Activated T-helper 1 cell treated with anti-CD3 and anti-CD28 coated beads, Interleukin-12 subunit alpha, Interleukin-12 subunit beta, Interleukin-2, Interleukin-4 antibody, amounts not matched to agents 30 ng/mL and 10 ng/mL and 1 ng/mL, durations not matched to agents 14 hours and 24 hours and 36 hours (primary cell): Measurements from ENCODE around the gene CD70. TPM values are rescaled to one million over a fixed set of nuclear protein-coding genes. Genes with fewer than 3 reads are reported as not detected.
"Not testable (repeated sequence)": the region's sequence is repeated elsewhere in the genome, so short reads cannot be mapped to it uniquely, and the experiment has no call there.

Experiments
- DNase-seq: peaks from one replicate; pipeline ENCODE4 v3.0.0; 2021; ENCODE audit warnings: low spot score
- H3K27ac Mint-ChIP-seq: one replicate; pipeline ENCODE4 v1.8.0; 2021; ENCODE audit warnings: mild to moderate bottlenecking, mixed read lengths
- H3K27me3 Mint-ChIP-seq: one replicate; pipeline ENCODE4 v1.8.0; 2022; ENCODE audit warnings: mild to moderate bottlenecking, moderate library complexity, mixed read lengths; ENCODE audit not compliant: insufficient read depth
- H3K36me3 Mint-ChIP-seq: one replicate; pipeline ENCODE4 v1.8.0; 2021; ENCODE audit warnings: low read depth, mixed read lengths
- H3K4me1 Mint-ChIP-seq: one replicate; pipeline ENCODE4 v1.8.0; 2021; ENCODE audit warnings: low read depth, mixed read lengths
- H3K4me3 Mint-ChIP-seq: one replicate; pipeline ENCODE4 v1.8.0; 2021; ENCODE audit warnings: mild to moderate bottlenecking, moderate library complexity, mixed read lengths
- H3K9me3 Mint-ChIP-seq: one replicate; pipeline ENCODE4 v1.8.0; 2021; ENCODE audit warnings: mixed read lengths
- intact Hi-C: fragments of 100-400 bp; cut with micrococcal nuclease; formaldehyde crosslinking; loops from one replicate; pipeline ENCODE4 v1.15.1; 2024
- total RNA-seq: library from RNA; stranded (reverse); gene quantifications from 2 replicates; pipeline ENCODE4 v1.2.3, GENCODE V29; 2022

The CD70 gene
- total RNA-seq, 1 donor from 2014 or later = 61.6 TPM

DNA sequence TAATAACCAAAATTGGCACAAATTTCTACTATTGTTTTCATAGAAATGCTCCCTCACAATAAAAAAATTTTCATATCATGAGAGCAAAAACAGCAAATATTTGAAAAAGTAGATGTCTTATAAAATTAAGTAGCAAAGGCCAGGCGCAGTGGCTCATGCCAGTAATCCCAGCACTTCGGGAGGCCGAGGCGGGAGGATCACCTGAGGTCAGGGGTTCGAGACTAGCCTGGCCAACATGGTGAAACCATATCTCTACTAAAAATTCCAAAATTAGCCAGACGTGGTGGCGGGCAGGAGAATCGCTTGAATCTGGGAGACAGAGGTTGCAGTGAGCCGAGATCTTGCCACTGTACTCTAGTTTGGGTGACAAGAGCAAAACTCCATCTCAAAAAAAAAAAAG is 17.2 kb upstream of the CD70 start:
- Mint-ChIP-seq H3K4me1 (peaks cover 18% of the 10 kb centered on the region), H3K27me3 (peaks cover 25% of the 10 kb centered on the region)
- DNase-seq, H3K36me3 Mint-ChIP-seq, H3K9me3 Mint-ChIP-seq, H3K27ac Mint-ChIP-seq, intact Hi-C loops, H3K4me3 Mint-ChIP-seq: not testable (repeated sequence)

DNA sequence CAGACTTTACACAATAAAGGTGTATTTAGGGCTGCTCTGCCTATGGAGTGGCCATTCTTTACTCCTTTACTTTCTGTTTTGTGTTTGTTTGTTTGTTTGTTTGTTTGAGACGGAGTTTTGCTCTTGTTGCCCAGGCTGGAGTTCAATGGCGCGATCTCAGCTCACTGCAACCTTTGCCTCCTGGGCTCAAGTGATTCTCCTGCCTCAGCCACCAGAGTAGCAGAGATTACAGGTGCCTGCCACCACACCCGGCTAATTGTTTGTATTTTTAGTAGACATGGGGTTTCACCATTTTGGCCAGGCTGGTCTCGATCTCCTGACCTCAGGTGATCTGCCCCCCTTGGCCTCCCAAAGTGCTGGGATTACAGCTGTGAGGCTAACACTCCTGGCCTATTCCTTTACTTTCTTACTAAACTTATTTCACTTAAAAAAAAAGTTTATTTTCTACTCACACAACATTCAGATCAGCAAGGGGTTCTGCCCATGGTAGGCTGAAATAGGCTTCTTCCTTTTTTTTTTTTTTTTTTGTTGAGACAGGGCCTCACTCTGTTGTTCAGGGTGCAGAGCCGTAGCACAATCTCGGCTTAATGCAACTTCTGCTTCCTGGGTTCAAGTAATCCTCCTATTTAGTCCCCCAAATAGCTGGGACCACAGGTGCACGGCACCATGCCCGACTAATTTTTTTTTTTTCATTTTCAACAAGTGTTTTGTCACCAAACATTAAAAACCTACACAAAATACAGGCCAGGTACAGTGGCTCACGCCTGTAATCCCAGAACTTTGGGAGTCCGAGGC is 15.5 kb upstream of the CD70 start:
- H3K4me1 Mint-ChIP-seq = peaks cover 18% of the 10 kb centered on the region
- intact Hi-C loops, DNase-seq, H3K4me3 Mint-ChIP-seq, H3K9me3 Mint-ChIP-seq, H3K36me3 Mint-ChIP-seq, H3K27ac Mint-ChIP-seq: not testable (repeated sequence)
- peaks cover 17% of the 10 kb centered on the region for H3K27me3 Mint-ChIP-seq

DNA sequence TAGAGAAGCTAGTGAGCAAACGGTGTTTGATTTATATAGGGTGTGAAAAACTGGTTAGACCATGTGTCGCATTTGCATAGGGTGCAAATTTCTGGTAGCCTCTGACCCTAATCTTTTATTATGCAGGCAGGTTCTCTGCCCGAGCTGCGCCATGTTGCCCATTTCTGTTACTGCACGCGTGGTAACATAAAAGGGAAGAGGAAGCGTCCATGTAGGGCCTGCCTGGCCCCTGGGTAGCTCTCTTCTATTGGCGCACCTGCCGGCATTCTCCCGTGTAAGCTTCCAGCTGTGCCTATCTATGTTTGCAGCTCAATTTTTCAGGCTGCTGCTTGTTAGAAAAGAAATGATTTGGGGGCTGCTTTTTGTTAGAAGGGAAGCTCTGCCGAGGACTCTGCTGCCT is 14.0 kb upstream of the CD70 start:
- peaks cover 11% of the 10 kb centered on the region for H3K4me1 Mint-ChIP-seq
- H3K27ac Mint-ChIP-seq = no peak overlapping the region

DNA sequence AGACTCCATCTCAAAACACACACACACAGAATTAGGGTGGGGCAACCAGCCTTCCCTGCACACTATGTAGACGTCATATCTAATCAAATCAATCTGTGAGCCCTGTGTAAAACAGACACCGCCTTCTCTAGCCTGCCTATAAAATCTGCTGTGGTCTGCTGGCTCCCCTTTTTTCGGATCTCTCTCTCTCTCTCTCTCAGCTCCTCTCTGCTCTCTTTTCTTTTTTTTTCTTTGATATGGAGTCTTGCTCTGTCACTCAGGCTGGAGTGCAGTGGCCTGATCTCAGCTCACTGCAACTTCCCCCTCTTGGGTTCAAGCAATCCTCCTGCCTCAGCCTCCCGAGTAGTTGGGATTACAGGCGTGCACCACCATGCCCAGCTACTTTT is 11.8 kb upstream of the CD70 start:
- no peaks in the 10 kb centered on the region for H3K36me3 Mint-ChIP-seq
- H3K4me1 Mint-ChIP-seq = peaks cover 24% of the 10 kb centered on the region
- no peaks in the 10 kb centered on the region for H3K9me3 Mint-ChIP-seq
- H3K4me3 Mint-ChIP-seq = no peak overlapping the region
- intact Hi-C loops = no loop called here
- DNase-seq = no peak
- no peak overlapping the region for H3K27ac Mint-ChIP-seq
- H3K27me3 Mint-ChIP-seq = peaks cover 11% of the 10 kb centered on the region

More for the DNA sequence above, 14.0 kb upstream of the CD70 start:
- Mint-ChIP-seq H3K4me3 (no peak overlapping the region), H3K27me3 (peaks cover 13% of the 10 kb centered on the region), H3K36me3 (no peaks in the 10 kb centered on the region), H3K9me3 (no peaks in the 10 kb centered on the region)
- intact Hi-C loops = no loop called here
- no peak for DNase-seq

DNA sequence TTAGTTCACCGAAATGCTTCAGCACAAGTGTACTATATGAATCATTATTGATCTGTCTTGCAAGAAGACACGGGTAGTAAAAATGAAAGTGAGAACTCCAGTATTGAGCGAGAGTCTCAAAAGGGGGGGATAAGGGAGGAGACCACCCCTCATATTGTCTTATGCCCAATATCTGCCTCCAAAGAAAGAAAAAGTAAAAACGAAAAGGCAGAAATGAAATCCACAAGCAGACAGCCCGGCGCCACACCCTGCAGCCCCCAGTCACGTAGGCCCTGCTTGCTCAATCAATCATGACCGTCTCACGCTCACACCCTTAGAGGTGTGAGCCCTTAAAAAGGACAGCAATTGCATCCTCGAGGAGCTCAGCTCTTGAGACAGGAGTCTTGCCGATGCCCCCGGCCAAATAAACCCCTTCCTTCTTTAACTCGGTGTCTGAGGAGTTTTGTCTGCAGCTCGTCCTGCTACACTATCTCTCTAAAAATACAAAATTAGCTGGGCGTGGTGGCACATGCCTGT is 10.6 kb upstream of the CD70 start:
- H3K9me3 Mint-ChIP-seq, H3K27me3 Mint-ChIP-seq, H3K36me3 Mint-ChIP-seq, intact Hi-C loops, DNase-seq, H3K27ac Mint-ChIP-seq, H3K4me3 Mint-ChIP-seq: not testable (repeated sequence)
- peaks cover 25% of the 10 kb centered on the region for H3K4me1 Mint-ChIP-seq

DNA sequence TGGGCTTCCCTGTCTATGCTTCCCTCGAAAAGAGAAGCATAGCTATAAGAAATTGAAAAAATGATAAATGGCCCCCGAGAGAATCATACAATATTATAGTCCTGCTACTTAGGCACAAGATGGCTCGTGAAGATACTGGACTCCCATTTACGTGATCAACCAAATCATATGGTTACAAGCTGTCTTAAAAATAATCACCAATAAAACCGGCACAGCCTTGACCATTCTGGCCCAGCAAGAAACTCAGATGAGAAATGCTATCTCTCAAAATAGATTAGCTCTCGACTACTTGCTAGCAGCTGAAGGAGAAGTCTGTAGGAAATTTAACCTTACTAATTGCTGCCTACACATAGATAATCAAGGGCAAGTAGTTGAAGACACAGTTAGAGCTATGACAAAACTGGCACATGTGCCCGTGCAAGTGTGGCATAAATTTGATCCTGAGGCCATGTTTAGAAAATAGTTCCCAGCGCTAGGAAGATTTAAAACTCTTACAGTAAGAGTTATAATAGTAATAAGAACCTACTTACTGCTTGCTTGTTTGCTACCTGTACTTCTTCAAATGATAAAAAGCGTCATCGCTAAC is 10.1 kb upstream of the CD70 start:
- H3K36me3 Mint-ChIP-seq, DNase-seq, H3K4me3 Mint-ChIP-seq, H3K27ac Mint-ChIP-seq, H3K9me3 Mint-ChIP-seq, H3K27me3 Mint-ChIP-seq, intact Hi-C loops: not testable (repeated sequence)
- H3K4me1 Mint-ChIP-seq = peaks cover 25% of the 10 kb centered on the region

DNA sequence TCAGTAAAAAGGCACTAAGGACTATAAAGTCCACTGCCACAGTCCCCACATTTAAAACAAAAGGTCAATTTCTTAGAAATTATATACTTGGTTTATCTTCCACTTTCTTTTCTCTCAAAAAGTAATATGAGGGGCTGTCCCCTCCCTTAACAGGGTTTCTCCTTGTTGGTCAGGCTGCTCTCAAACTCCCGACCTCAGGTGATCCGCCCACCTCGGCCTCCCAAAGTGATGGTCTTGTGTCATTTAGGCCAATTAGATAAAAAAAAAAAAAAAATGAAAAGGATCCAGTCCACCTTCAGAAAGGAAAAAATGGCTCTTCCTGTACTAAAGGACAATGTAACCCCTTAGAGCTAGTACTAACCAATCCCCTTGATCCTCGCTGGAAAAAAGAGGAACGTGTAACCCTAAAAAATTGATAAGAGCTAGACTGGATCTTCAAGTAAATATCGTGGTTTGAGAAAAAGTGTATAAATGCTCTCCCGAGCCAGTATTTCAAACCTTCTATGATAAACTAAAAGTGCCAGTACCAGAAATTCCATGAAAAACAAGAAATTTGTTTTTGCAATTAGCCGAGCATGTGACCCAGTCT is 9.0 kb upstream of the CD70 start:
- H3K27me3 Mint-ChIP-seq = peaks cover 13% of the 10 kb centered on the region
- no peaks in the 10 kb centered on the region for H3K9me3 Mint-ChIP-seq
- H3K4me1 Mint-ChIP-seq = peaks cover 25% of the 10 kb centered on the region
- intact Hi-C loops = no loop called here
- no peak overlapping the region for H3K27ac Mint-ChIP-seq
- no peak overlapping the region for H3K4me3 Mint-ChIP-seq
- no peaks in the 10 kb centered on the region for H3K36me3 Mint-ChIP-seq
- DNase-seq = no peak

DNA sequence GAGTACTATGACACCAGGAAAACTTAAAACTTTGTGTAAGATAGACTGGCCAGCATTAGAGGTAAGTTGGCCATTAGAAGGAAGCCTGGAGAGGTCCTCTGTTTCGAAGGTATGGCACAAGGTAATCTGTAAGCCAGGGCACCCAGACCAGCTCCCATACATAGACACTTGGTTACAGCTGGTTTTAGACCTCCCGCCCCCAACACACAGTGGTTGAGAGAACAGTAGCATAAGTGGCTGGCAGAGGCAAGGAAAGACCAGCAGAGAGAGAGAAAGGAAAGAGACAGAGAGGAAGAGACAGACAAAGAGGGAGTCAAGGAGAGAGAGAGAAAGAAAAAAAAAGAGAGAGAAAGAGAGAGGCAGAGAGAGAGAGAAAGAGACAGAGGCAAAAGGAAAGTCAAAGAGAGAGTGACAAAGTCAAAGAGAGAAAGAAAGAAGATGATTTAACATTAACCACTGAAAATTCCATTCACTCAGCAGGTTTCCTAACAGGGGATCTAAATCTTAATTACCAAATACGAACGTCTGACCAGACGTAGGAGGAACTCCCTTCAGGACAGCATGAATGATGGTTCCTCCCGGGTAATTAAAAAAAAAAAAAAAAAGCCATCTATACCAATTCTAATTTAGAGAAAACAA is 7.4 kb upstream of the CD70 start:
- DNase-seq, H3K36me3 Mint-ChIP-seq, intact Hi-C loops, H3K9me3 Mint-ChIP-seq, H3K4me3 Mint-ChIP-seq: not testable (repeated sequence)
- Mint-ChIP-seq H3K27ac (peak overlapping the region; percentile 41), H3K27me3 (peaks cover 13% of the 10 kb centered on the region), H3K4me1 (peaks cover 24% of the 10 kb centered on the region)

DNA sequence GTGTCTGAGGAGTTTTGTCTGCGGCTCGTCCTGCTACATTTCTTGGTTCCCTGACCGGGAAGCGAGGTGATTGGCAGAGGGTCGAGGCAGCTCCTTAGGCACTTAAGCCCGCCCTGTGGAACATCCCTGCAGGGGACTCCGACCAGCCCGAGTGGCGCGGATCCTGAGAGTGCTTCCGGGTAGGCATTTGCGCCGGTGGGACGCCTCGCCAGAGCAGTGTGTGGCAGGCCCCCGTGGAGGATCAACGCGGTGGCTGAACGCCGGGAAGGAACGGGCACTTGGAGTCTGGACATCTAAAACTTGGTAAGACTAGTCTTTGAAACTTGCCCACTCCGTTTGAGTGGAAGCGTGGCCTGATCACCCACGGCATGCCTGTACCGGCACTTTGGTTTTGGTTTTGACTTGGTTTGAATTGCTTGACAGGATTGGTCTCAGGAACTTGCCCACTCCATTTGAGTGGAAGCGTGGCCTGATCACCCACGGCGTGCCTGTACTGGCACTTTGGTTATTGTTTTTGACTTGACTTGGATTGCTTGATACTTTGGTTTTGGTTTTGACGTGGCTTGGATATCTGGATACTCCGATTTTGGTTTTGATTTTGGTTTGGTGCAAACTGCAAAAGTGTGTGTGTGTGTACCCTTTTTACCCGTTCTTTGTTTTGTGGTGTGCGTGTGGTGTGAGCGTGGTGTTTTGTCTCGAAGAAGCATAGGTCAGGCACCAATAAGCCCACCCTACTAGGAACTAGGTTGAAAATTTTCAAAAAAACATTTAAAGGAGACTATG is 6.7 kb upstream of the CD70 start:
- H3K9me3 Mint-ChIP-seq, DNase-seq, intact Hi-C loops, H3K36me3 Mint-ChIP-seq, H3K4me3 Mint-ChIP-seq: not testable (repeated sequence)
- Mint-ChIP-seq H3K4me1 (peaks cover 27% of the 10 kb centered on the region), H3K27me3 (peaks cover 14% of the 10 kb centered on the region), H3K27ac (peak overlapping the region; percentile 36)

DNA sequence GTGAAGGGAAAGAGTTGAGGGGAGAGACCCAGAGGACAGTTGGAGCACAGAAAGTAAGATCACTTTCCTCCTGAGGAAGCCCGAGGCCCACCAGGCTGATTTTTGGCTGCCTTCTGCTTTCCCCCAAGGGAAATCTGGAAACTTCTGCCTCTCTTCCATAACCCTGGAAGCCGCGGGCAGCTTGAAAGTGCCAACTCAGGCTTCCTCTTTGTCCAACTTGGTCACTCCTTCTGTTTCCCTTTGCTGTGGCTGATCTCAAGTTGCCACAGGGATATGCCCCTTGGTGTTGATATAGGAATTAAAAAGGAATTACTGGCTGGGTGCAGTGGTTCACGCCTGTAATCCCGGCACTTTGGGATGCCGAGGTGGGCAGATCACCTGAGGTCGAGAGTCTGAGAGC is 5.7 kb upstream of the CD70 start:
- DNase-seq = no peak
- Mint-ChIP-seq H3K27me3 (peaks cover 14% of the 10 kb centered on the region), H3K27ac (no peak overlapping the region), H3K36me3 (peaks cover 3% of the 10 kb centered on the region), H3K4me1 (peaks cover 34% of the 10 kb centered on the region), H3K9me3 (no peaks in the 10 kb centered on the region), H3K4me3 (no peak overlapping the region)
- intact Hi-C loops = no loop called here

DNA sequence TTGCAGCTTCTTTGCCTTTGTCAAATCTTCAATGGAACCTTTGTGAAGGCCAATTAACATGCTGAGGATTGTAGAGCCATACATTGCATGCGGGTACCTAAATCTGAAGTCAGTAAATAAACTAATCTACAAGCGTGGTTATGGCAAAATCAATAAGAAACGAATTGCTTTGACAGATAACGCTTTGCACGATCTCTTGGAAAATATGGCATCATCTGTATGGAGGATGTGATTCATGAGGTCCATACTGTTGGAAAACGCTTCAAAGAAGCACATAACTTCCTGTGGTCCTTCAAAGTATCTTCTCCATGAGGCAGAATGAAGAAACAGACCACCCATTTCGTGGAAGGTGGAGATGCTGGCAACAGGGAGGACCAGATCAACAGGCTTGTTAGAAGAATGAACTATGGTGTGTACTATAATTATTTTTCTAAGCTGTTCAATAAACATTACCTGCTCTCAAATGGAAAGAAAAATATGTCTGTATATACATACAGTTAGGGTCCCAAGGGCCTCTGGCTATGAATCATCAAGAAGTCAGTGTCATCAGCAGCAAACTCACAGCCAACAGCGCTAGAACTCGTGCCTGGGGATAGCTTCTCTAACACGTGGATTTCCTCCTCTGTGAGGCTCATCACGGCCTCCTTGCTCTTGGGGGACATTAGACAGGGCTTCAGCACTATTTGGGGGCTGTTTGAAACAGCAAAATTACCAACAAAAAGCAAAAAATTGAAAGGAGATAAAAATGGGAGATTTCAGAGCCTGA is 2.9 kb upstream of the CD70 start:
- Mint-ChIP-seq H3K27ac (peak overlapping the region; percentile 74), H3K36me3 (peaks cover 6% of the 10 kb centered on the region), H3K27me3 (peaks cover 27% of the 10 kb centered on the region), H3K4me3 (peak overlapping the region; percentile 7), H3K9me3 (no peaks in the 10 kb centered on the region), H3K4me1 (peaks cover 56% of the 10 kb centered on the region)
- intact Hi-C loops = loop anchor here (5.0 kb wide), 2 partner anchors 37 to 68 kb away; no protein-coding TSS in a partner anchor
- DNase-seq = no peak
